A549 (cell line): ENCODE data around the gene CCDC40. TPM values are rescaled to one million over a fixed set of nuclear protein-coding genes. Genes with fewer than 3 reads are reported as not detected.

Experiments used
- ATAC-seq, 2 experiments: fragments of 200-7000 bp in 1 of 2; fragments of >200 bp in 1 of 2; cut with Nextera tagmentation in 1 of 2; cut with Tn5 transposase in 1 of 2; 3 replicates each; pipeline versions ENCODE4 v1.8.0 to v1.9.1; 2018 to 2020; ENCODE audit warnings: mild to moderate bottlenecking in 1 of 2, moderate library complexity in 1 of 2
- CTCF ChIA-PET: fragments of 300-600 bp; sonication (Branson Sonifier 250); formaldehyde crosslinking; extraction: SDS; loops from one replicate; lab custom pipeline; 2021; ENCODE audit warnings: antibody characterized with exemption, inconsistent platforms; lab: Yijun Ruan, JAX
- POLR2A ChIA-PET: fragments of 350-600 bp; formaldehyde crosslinking; extraction: SDS; loops from one replicate; lab custom pipeline; 2021; ENCODE audit warnings: antibody characterized with exemption, inconsistent platforms; lab: Yijun Ruan, JAX
- DNase-seq, 2 experiments: peaks; one replicate each; pipeline versions ENCODE4 v3.0.0 to v3.0.0-alpha.2; 2011 to 2016; ENCODE audit warnings: low read depth in 1 of 2, low spot score in 1 of 2
- FAIRE-seq: peaks from 2 replicates; lab custom pipeline; 2011; peaks lifted over from hg19 to GRCh38; lab: Jason Lieb, UNC
- H3K27ac ChIP-seq, 2 experiments: fragments of >200 bp; sonication (Bioruptor Twin); formaldehyde crosslinking; 3 replicates each; pipeline ENCODE4 v1.5.1; 2016 to 2017
- H3K4me1 ChIP-seq: fragments of >200 bp; sonication (Bioruptor Twin); formaldehyde crosslinking; 3 replicates; pipeline ENCODE4 v1.6.1; 2016
- H3K4me2 ChIP-seq: fragments of >200 bp; sonication (Bioruptor Twin); formaldehyde crosslinking; 3 replicates; pipeline ENCODE4 v1.6.1; 2016
- H3K4me3 ChIP-seq: fragments of >200 bp; sonication (Bioruptor Twin); formaldehyde crosslinking; 3 replicates; pipeline ENCODE4 v1.5.1; 2016
- H3K9me3 ChIP-seq: fragments of >200 bp; sonication (Bioruptor Twin); formaldehyde crosslinking; 3 replicates; pipeline ENCODE4 v1.6.1; 2016
- ATOH8 ChIP-seq: fragments of 250-450 bp; sonication (Bioruptor Pico); IDR thresholded peaks from 2 replicates; pipeline ENCODE4 v1.5.0; 2020; ENCODE audit warnings: low read depth, mild to moderate bottlenecking, moderate library complexity
- BCL3 ChIP-seq: fragments of >200 bp; sonication (Bioruptor Twin); formaldehyde crosslinking; IDR thresholded peaks from 3 replicates; pipeline ENCODE4 v1.6.1; 2016
- CBX2 ChIP-seq: fragments of 200-600 bp; sonication (generic); IDR thresholded peaks from 2 replicates; pipeline ENCODE4 v1.6.1; 2016; ENCODE audit warnings: low read depth, mild to moderate bottlenecking, borderline replicate concordance
- CEBPB ChIP-seq, 2 experiments: fragments of >200 bp in 1 of 2; sonication (Bioruptor Twin) in 1 of 2; formaldehyde crosslinking in 1 of 2; IDR thresholded peaks; 2 replicates each; pipeline ENCODE4 v1.6.1; 2012 to 2016
- CHD2 ChIP-seq: fragments of 150-350 bp; IDR thresholded peaks from 2 replicates; pipeline ENCODE4 v1.6.1; 2014; ENCODE audit warnings: low read length; ENCODE audit not compliant: partially characterized antibody
- CTCF ChIP-seq: fragments of >200 bp; sonication (Bioruptor Twin); formaldehyde crosslinking; IDR thresholded peaks from 3 replicates; pipeline ENCODE4 v1.5.1; 2016
- EHMT2 ChIP-seq: fragments of 200-600 bp; sonication (generic); IDR thresholded peaks from 2 replicates; pipeline ENCODE4 v1.6.1; 2016; ENCODE audit warnings: antibody characterized with exemption, low read depth, mild to moderate bottlenecking, moderate library complexity
- FOSB ChIP-seq: fragments of 250-450 bp; sonication (Bioruptor Pico); IDR thresholded peaks from 2 replicates; pipeline ENCODE4 v1.5.0; 2020; ENCODE audit warnings: mild to moderate bottlenecking, moderate library complexity
- HOXA7 ChIP-seq: fragments of 250-450 bp; sonication (Bioruptor Pico); IDR thresholded peaks from 2 replicates; pipeline ENCODE4 v1.5.0; 2020; ENCODE audit warnings: mild to moderate bottlenecking, moderate library complexity
- HOXB13 ChIP-seq: fragments of 250-450 bp; sonication (Bioruptor Pico); IDR thresholded peaks from 2 replicates; pipeline ENCODE4 v1.5.0; 2020; ENCODE audit warnings: low read depth, mild to moderate bottlenecking, moderate library complexity
- HOXB5 ChIP-seq: fragments of 250-450 bp; sonication (Bioruptor Pico); IDR thresholded peaks from 2 replicates; pipeline ENCODE4 v1.5.0; 2020; ENCODE audit warnings: mild to moderate bottlenecking, moderate library complexity
- JUNB ChIP-seq: fragments of >200 bp; sonication (Bioruptor Twin); formaldehyde crosslinking; IDR thresholded peaks from 2 replicates; pipeline ENCODE4 v1.6.1; 2016
- KDM1A ChIP-seq: fragments of 200-600 bp; sonication (generic); IDR thresholded peaks from 2 replicates; pipeline ENCODE4 v1.6.1; 2016; ENCODE audit warnings: low read depth, mild to moderate bottlenecking
- MAX ChIP-seq: IDR thresholded peaks from 2 replicates; pipeline ENCODE4 v1.6.1; 2012
- MAZ ChIP-seq: fragments of 150-350 bp; IDR thresholded peaks from 2 replicates; pipeline ENCODE4 v1.6.1; 2014; ENCODE audit warnings: antibody characterized with exemption, low read depth, low read length, borderline replicate concordance
- PBX3 ChIP-seq: IDR thresholded peaks from 2 replicates; pipeline ENCODE4 v1.6.1; 2012
- POLR2A ChIP-seq: IDR thresholded peaks from 2 replicates; pipeline ENCODE4 v1.6.1; 2012; ENCODE audit warnings: mild to moderate bottlenecking, low read length
- RCOR1 ChIP-seq: fragments of 150-350 bp; IDR thresholded peaks from 2 replicates; pipeline ENCODE4 v1.6.1; 2014; ENCODE audit warnings: antibody characterized with exemption, low read length, low read depth
- REST ChIP-seq: fragments of 200-600 bp; sonication (generic); IDR thresholded peaks from 2 replicates; pipeline ENCODE4 v1.6.1; 2016; ENCODE audit warnings: antibody characterized with exemption, mild to moderate bottlenecking, moderate library complexity
- RFX5 ChIP-seq: fragments of 450-650 bp; IDR thresholded peaks from 2 replicates; pipeline ENCODE4 v1.7.1; 2014; ENCODE audit warnings: antibody characterized with exemption, mild to moderate bottlenecking, moderate library complexity
- RNF2 ChIP-seq: fragments of 200-600 bp; sonication (generic); IDR thresholded peaks from 2 replicates; pipeline ENCODE4 v1.6.1; 2016; ENCODE audit warnings: low read depth, mild to moderate bottlenecking, antibody characterized with exemption, moderate library complexity, borderline replicate concordance
- SMC3 ChIP-seq: fragments of >200 bp; sonication (Bioruptor Twin); formaldehyde crosslinking; IDR thresholded peaks from 3 replicates; pipeline ENCODE4 v1.6.1; 2018; ENCODE audit warnings: inconsistent platforms
- ZFP36 ChIP-seq: fragments of 450-650 bp; IDR thresholded peaks from 2 replicates; pipeline ENCODE4 v1.6.1; 2014; ENCODE audit warnings: borderline replicate concordance; ENCODE audit not compliant: partially characterized antibody
- ZNF302 ChIP-seq: fragments of 250-450 bp; sonication (Bioruptor Pico); IDR thresholded peaks from 2 replicates; pipeline ENCODE4 v1.9.0; 2021; ENCODE audit warnings: inconsistent platforms, mild to moderate bottlenecking, moderate library complexity
- WGBS: methylation state at CpG from one replicate; pipeline ENCODE4 v1.1.6; 2017; ENCODE audit errors: missing lambda C conversion rate; 5-methylcytosine and 5-hydroxymethylcytosine counted together
- polyA plus RNA-seq, 4 experiments: library from polyadenylated mRNA; depleted of rRNA in 3 of 4; stranded (reverse); fragments of >200 nt; fragmentation: RNase III in 1 of 4; extraction: RNeasy Plus Mini Kit Qiagen cat#74134 plus additional on column Dnase treatment in 1 of 4; gene quantifications; 2 replicates in 3 of 4; 3 replicates in 1 of 4; pipeline ENCODE4 v1.2.3, GENCODE V29; 2011 to 2017

The CCDC40 gene
- polyA plus RNA-seq, 2 of the 4 experiments (the other 2 are of a cell fraction): 5.9 to 11.3 TPM

GRCh38 chr17:80012765-80013741, 23.4 kb upstream of the CCDC40 start (continued):
- TF ChIP-seq ZFP36: no peak
- no peak for TF ChIP-seq HOXB5 (CRISPR knock-in tag)
- TF ChIP-seq ZNF302 (CRISPR knock-in tag): no peak
- TF ChIP-seq CBX2: no peak
- no peak for TF ChIP-seq PBX3
- no peak for TF ChIP-seq KDM1A
- TF ChIP-seq, all 56 proteins: peak for 0

GRCh38 chr17:80017226-80018010, 19.0 kb upstream of the CCDC40 start:
- POLR2A ChIA-PET: no interaction called here
- H3K4me1 ChIP-seq: peaks cover 18% of the 10 kb centered on the region
- WGBS: 94% methylated on average over 18 of the region's 18 CpGs
- no peak for DNase-seq
- CTCF ChIA-PET: interaction anchor here (0.7 to 6.6 kb wide), 10 partner anchors 11 to 227 kb away, joined by 3 to 87 read pairs (median 6); no protein-coding TSS in a partner anchor
- H3K4me3 ChIP-seq: no peak overlapping the region
- FAIRE-seq: no peak
- H3K4me2 ChIP-seq: no peak overlapping the region
- TF ChIP-seq MAX: no peak
- TF ChIP-seq RCOR1: no peak
- TF ChIP-seq ATOH8 (CRISPR knock-in tag): no peak
- TF ChIP-seq FOSB (CRISPR knock-in tag): no peak
- no peak for TF ChIP-seq REST
- no peak for TF ChIP-seq SMC3
- no peak for TF ChIP-seq RFX5
- no peak for TF ChIP-seq CTCF
- TF ChIP-seq MAZ: no peak
- TF ChIP-seq HOXB13: no peak
- no peak for TF ChIP-seq CEBPB (IDR thresholded peaks at IDR 0.05)
- TF ChIP-seq EHMT2: no peak
- no peak for TF ChIP-seq BCL3
- TF ChIP-seq CHD2: no peak
- TF ChIP-seq JUNB: no peak
- no peak for TF ChIP-seq CBX2
- TF ChIP-seq POLR2A: no peak
- no peak for TF ChIP-seq HOXA7
- TF ChIP-seq RNF2: no peak
- no peak overlapping the region for H3K27ac ChIP-seq
- no peak; a peak in 1 of 6 replicates for ATAC-seq
- H3K9me3 ChIP-seq: peaks cover 11% of the 10 kb centered on the region; the same call in 2 of the 3 replicates
